NCI-H446 (cell line): ENCODE measurements around the gene ST3GAL2.
"Not testable (repeated sequence)": the region's sequence is repeated elsewhere in the genome, so short reads cannot be mapped to it uniquely, and the experiment has no call there.

Experiments used
- DNase-seq, 2 experiments: peaks; one replicate each; lab custom pipeline; 2025; lab: John Stamatoyannopoulos, UW

ST3GAL2 gene

DNA sequence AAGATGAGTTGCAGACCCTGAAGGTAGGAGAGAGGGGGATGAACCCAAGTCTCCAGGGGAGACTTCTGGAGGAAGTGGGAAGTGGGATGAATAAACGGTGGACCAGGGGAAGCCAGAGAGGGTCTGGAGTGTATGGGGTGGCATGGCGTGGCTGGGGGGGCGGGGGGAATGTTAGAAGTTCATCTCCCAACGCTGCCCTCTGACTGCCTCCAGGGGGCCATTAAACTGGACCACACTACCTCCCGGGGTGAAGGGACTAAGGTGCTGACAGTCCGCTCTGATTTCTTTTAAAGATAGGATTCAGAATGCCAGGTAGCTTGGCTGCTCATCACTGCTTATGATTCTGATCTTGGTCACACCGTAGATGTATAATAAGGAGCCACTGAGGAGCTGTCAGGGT is 21.2 kb downstream of the ST3GAL2 start:
- DNase-seq, result no peak

DNA sequence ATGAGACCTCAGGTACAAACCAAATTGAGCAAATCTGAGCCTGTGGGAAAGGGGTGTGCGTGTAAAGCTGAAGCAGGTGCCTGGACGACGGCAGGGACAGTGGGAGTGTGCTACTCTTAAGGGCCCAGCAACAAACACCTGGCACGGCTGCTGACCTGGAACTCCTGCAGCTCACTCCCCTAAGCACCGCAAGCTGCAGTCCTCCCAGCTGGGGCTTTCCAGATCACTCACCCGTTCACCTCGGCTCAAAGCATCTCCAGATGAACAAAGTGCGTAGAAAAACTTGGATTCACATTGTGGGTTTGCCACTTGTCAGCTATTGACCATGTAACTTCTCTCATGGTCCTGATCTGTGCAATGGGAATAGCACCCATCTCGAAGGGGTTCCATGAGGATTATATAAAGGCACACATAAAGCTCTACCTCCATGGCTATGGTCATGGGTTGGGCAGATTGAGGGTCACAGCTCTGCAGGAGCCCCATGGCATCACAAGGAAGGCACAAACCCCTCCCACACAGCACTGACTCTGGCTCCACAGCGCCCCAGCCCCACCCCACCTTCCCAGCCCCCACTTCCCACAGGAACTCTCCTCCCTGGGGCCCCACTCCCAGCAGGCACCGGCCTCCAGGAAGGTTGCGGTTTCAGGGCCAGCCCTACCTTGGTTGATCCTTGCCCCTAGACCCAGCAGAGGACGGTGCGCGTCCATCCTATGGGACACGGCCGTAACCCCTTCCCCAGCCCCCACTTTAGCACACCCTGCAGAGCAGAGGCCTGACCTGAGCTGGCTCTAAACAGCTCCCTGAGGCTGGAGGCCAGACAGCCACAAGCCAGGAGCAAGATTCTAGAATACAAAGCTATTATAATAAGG is 21.9 kb downstream of the ST3GAL2 start:
- DNase-seq, result no peak

DNA sequence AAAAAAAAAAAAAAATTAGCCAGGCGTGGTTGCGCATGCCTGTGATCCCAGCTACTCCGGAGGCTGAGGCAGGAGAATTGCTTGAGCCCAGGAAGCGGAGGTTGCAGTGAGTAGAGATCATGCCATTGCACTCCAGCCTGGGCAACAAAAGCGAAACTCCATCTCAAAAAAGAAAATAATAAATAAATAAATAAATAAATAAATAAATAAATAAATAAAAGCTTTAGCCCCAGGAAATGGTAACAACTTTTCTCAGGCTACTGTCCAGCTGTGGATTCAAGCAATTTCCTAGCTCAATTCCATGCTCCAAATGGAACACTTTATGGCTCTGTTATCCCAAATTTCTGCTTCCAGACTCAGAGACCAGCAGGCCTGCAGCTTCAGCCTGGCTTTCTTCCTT is 25.3 kb downstream of the ST3GAL2 start:
- DNase-seq, result not testable (repeated sequence)

DNA sequence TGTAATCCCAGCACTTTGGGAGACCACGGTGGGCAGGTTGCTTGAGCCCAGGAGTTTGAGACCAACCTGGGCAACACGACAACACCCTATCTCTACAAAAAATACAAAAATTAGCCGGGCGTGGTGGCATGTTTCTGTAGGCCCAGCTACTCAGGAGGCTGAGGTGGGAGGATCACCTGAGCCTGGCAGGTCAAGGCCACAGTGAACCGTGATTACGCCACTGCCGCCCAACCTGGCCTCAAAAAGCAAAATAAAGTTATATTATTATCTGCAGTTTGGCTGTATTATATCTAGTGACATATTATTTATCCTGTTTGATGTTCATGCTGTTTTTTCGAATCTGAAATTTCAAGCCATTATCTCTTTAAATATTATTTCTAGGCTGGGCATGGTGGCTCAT is 26.5 kb downstream of the ST3GAL2 start:
- DNase-seq, result no peak

DNA sequence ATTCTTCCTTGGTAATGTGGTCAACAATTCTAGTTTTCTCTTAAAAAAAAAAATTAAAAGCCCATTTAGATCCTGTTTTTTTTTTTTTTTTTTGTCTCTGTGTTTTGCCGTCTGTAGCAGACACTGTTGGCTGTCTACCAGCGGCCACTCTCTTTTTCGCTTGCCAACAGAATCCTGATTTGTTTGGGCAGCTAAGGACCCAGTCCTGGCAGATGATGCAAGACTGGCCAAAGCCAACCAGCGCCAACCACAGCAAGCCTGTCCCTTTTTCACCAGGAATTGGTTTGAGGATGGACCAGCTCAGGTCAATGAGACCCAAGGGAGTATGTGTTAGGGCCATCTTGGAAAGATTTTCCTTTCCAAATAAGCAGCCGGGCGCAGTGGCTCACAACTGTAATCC is 28.2 kb downstream of the ST3GAL2 start:
- no peak for DNase-seq

DNA sequence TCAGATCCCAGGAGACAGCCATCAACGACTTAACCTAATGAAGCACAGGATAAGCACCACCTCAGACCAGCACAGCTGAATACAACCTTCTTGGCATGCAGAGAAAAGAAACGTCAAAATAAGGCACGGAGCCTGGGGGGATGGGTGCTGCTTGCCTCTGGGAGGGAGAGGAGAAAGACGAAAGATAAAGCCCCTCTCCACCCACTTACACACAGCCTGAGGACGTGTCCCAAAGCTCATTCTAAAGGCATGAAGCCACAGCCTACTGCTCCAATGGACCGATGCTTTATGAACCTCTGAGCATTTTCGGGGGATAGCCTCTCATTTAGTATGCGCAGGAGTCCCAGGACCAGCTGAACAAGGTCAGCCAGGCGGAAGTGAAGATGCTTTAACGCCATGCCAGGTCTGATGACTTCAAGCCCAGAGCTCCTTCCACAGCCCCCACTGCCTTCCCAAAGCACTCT is 31.1 kb downstream of the ST3GAL2 start:
- DNase-seq, result no peak

DNA sequence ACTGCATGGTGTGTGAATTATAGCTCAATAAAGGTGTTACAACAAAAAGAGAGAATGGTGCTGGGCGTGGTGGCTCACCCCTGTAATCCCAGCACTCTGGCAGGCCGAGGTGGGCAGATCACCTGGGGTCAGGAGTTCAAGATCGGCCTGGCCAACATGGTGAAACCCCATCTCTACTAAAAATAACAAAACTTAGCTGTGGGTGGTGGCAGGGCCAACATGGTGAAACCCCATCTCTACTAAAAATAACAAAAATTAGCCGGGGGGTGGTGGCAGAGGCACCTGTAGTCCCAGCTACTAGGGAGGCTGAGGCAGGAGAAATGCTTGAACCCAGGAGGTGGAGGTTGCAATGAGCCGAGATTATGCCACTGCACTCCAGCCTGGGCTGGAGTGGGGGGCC is 32.8 kb downstream of the ST3GAL2 start:
- not testable (repeated sequence) for DNase-seq

DNA sequence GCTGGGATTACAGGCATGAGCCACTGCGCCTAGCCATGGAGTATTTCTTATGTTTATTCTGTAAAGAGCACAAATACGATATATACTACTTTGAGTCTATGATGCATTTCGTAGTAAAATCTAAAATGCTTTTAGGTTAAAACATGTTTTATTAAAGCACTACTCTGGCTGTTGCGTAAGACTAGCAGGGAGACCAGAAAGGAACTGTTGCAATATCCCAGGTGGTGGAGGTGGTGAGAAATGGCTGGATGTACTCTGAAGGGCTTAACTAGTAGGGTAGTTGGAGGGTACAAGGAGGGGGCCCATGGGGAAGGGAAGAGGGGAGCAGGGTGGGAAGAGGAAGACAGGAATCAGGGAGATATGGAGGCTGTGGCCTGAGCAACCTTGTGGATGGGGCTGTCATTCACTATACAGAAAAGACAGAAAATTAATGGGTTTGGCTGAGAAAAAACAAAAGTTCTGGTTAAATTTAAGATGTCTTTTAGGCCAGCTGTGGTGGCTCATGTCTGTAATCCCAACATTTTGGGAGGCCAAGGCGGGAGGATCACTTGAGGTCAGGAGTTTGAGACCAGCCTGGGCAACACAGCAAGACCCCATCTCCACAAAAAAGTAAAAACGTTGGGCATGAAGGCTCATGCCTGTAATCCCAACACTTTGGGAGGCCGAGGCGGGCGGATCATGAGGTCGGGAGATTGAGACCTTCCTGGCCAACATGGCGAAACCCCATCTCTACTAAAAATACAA is 35.8 kb downstream of the ST3GAL2 start:
- no peak for DNase-seq

DNA sequence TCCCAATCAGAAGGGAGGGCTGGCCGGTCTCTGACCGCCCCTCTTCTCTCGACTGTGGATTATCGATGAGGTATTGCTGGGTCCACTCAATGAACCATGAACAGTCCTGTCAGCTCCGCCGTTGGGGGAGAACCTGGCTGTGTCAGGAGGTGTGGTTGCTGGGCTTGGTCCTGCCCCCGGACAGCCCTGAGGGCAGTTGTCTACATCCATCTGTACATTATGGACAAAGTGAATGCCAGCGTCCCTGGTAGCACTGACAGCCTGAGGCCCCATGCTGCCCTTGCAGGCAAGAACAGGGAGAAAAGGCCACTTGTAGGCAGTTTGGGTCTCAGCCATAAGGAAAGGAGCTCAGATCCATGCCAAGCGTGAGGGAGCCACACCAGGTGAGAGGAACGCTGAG is 38.9 kb downstream of the ST3GAL2 start:
- DNase-seq, result no peak

DNA sequence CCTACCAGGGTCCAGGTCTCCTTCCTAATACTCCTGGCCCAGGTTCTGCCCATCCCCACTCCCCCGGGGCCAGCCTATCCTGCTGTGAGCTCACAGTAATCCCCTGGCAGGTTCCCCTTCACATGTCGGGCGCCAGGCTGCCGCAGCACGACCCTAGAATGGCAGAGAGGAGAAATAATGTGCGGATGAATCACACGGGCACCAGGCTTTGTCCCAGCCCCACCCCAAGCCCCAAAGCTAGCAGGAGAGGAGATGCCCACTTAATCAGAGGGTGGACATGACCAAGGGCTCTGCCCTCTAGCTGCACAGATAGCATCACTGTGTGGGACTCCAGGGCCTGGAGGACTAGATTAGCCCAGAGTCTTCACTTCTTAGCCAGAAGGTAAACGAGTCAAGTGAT is 39.5 kb downstream of the ST3GAL2 start:
- no peak for DNase-seq

DNA sequence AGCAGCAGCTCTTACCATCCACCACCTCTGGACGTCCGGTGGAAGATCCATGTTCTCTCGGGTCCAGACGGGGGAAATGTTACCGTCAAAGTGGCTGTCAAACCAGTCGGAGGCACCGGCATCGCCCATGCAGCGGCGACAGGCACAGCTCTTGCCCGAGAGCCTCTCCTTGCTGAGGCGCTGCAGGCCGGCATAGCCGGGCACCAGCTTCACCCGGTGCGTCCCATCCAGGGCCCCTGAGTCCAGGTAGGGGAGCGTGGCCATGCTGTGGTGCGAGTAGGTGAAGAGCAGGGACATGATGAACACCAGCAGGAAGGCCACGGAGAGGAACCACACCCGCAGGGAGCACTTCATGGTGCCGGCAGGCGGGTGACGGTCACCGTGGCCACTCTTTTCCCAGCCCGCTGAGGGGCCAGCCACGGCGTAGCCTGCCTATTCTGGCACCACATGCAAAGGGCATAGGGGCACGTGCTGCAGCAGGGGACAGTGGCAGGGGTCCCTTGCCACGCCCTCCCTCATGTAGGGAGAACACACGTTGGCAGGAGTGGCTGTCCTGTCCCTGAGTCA is 40.6 kb downstream of the ST3GAL2 start:
- no peak for DNase-seq

DNA sequence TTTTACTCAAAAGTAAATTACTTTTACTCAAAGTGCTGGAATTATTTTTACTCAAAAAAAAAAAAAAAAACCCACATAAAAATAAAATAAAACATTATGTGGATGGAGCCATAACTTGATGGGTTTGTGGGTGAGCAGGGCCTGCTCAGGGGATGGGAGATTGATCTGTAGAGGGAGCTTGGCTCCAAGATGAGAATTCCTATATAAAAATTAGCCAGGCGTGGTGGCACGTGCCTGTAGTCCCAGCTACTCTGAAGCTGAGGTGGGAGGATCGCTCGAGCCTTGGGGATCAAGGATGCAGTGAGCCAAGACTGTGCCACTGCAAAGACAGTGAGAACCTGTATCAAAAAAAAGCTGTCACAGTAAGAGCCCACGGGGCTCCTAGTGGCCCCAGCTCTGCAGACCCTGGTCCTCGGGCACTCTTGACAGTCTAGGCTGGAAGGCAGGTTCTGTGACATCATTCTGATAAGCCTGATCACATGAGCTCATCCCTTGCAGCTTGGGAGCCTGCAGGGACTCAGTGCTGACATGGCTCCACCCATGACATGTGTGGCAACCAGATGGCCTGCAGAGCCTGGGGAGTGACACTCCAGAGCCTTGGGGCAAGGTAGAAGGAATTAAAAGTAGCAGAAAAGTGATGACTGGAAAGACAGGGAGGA is 42.5 kb downstream of the ST3GAL2 start:
- DNase-seq, result no peak

DNA sequence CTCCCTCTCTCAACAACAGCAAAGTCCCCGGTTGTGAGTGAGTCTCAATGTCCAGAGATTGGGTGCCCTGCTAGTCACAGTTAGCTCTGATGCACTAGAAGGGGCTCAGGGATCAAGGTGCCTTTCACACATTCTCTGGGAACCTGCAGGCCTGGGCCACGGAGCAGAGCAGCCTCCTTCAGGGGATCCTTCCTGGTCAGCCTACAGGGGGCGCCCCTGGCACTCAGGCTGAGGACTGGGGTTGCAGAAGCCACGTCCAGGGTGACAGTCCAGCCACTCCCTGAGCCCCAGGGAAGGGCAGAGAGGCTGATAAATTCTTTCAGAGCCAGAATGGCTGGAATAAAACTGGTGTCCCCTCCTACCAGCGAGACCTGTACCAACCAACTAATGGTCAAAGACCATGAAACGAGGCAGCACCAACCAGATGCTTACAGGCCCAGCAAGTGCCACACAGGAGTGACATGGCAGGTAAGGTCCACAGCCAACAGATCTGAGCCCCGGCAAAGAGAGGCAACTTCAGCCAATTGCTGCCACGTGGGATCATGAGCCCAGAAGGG is 43.5 kb downstream of the ST3GAL2 start:
- no peak for DNase-seq

DNA sequence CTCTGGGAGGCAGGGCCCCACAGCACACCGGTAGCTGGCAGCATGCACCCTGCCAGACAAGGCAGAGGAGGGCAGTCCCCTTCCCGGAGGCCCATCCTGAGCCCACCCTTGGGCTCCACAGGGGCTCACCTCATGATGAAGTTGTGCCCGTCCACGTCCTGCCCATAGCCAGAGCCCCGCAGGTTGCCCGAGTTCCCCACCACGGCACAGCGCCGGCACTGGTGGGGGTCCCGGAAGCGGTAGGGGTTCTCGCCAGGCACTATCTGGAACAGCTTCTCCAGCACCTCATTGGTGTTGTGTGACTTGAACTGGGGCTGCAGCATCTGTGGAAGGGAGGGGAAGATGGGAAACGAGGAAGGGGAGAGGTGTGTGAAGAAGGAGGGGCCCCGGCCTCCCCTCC is 44.0 kb downstream of the ST3GAL2 start:
- DNase-seq, result no peak

DNA sequence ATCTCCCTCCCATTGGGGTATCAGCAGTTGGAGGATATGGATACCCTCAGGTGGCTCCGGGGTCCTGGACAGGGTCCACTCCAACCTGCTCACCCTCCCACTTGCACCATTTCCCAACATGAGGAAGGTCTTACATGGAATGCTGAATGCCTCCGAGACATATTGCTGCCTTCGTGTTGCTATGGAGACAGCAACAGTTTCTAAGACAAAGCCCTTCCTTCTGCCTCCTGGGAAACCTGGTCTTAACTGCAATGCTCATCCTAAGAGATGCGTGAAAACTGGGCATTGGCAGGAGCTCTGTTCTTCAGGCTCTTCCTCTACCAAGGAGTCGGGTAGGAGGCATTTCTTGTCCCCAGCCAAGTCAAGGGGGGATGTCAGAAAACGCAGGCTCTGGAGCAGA is 45.2 kb downstream of the ST3GAL2 start:
- DNase-seq, result no peak

DNA sequence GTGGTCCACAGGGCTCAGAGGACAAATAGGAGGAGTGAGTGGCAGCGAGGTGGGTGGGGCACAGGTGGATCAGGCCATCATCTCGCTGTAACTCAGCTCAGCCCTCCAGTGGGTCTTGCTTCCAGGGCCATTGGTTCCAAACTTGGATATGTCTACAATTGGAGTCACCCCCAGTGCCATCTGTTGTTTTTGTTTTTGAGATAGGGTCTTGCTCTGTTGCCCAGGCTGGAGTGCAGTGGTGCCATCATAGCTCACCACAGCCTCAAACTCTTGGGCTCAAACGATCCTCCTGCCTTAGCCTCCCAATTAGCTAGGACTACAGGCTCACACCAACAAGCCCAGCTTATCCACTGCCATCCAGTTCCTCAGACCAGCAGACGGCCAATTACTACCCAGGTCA is 46.3 kb downstream of the ST3GAL2 start:
- DNase-seq, result no peak

DNA sequence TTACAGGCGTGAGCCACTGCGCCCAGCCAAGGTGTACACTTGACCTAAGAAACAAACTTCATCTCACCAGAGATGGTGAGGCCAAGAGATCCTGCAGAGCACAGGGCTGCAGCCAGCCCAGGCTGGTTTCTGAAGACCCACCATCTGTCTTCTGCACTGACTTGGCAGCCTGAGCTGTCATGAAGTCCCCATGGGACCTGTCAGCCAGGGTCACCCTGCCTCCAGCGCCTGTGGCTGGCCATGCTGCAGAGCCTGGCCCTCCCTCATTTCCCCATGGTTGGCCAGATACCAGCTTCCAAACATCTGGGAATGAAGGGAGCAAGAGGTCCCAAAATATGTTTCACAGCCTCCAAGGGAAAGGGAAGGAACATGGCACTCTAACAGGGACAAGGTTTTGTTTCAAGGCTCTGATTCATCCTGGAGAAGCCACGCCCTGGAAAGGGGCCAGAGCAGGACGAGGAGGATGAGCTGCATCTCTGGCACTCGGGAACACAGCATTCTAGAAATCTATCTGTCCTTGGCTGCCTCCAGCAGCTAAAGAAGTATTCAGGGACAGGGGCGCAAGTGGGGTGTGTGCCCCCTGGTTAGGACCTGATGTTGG is 46.9 kb downstream of the ST3GAL2 start:
- peak; percentile 59 to 87 for DNase-seq

DNA sequence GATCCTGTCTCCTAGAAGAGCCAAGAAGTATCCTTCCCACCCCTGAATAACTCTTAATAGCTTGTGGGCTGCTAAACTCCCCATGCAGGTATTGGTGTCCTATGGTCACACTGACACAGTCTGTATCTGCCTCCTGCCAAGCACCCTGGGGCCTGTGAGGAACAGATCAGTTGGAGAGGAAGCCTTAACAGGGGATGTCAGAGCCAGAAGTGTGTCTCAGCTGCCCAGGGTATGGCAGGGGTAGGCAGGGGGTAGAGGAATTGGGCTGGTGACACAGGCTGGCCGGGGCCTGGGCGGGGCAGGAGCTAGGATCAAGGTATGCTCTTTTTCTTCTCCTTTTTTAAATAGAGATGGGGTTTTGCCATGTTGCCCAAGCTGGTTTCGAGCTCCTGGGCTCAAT is 47.5 kb downstream of the ST3GAL2 start:
- no peak for DNase-seq

DNA sequence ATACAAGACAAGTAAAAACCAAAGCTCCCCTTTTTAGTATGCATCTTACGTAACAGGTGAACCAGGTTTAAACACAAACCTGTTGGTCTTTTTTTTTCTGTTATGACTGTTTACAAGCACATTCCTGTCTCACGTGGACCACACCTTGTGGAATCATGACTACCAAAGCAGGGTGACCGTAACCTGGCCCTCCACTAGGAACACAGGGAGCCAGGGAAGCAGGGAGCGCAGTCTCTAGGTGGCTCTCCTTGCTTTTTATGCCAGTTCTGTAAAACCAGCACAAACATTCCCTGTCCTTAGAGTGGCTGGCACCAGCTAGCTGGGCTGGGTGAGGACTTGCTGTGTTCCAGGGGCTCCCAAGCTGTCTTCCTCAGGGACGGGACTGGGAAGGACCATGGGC is 48.1 kb downstream of the ST3GAL2 start:
- no peak for DNase-seq

DNA sequence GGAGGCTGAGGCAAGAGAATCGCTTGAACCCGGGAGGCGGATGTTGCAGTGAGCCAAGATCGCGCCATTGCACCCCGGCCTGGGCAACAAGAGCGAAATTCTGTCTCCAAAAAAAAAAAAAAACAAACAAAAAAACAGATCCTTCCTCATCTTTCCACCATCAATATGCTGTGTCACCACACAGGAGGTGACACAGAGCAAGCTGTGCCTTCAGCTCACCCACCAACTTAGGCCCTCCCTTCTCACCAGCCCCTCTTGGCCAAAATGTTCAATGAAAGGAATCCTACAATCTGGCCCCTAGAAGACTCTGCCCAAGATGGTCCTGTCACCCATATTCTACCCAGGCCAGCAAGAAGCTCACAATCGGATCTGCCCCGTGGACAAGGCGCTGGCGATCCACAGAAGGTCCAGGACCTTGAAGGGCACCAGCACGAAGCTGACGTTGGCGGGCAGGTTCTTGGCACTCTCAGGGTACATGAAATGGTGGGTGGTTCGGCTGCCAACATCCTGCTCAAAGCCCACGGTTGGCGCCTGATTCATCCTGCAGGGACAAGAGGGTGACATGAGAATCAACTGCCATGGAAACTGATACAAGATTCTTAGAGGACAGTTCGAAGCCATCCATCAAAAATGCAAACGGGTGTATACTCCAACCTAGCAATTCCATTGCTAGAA is 50.8 kb downstream of the ST3GAL2 start:
- no peak for DNase-seq
